ENCODE data around the gene TMEM121. TPM values are rescaled to one million over a fixed set of nuclear protein-coding genes. Genes with fewer than 3 reads are reported as not detected.

The TMEM121 gene
- total RNA-seq, 4 donors from 2014 or later: 3.9 to 6.7 (median 5.2) TPM

DNA sequence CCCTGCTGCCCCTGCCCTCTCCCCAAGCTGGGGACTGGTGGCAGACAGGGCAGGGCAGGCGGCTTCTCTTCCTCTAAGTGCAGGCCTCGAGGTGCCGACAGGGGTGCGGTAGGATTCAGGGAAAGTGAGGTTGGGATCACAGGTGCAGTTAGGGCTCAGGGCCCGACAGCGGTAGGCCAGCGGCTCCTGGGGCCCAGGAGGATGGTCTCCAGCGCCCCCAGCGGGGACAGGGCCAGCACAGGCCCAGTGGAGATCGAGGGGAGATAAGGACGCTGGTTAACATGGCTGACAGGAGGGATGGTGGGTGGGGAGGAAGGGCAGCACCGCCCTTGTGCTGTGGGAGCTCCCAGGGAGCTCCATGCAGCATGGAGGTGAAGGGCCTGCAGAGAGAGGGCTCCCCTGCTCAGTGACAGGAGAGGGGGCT is 40.6 kb upstream of the TMEM121 start:
- no peaks in the 10 kb centered on the region for H3K36me3 ChIP-seq
- H3K27me3 ChIP-seq: no peaks in the 10 kb centered on the region
- peaks cover 4 to 95% (median 82%) of the 10 kb centered on the region in 3 donors for H3K4me1 ChIP-seq
- peak overlapping the region in 1 of 2 donors; percentile 61 for H3K4me3 ChIP-seq
- peak overlapping the region in 3 of 4 donors; percentile 92 to 97 (median 96) for H3K27ac ChIP-seq
- 34% methylated on average over 8 of the region's 12 CpGs; no CpG with 5 or more reads in 1 of the 2 donors for WGBS, 2 donors (ENCODE audit: low coverage in 1 of 2)
- no peaks in the 10 kb centered on the region for H3K9me3 ChIP-seq
- ATAC-seq: no peak
- TF ChIP-seq, protein P1, sequence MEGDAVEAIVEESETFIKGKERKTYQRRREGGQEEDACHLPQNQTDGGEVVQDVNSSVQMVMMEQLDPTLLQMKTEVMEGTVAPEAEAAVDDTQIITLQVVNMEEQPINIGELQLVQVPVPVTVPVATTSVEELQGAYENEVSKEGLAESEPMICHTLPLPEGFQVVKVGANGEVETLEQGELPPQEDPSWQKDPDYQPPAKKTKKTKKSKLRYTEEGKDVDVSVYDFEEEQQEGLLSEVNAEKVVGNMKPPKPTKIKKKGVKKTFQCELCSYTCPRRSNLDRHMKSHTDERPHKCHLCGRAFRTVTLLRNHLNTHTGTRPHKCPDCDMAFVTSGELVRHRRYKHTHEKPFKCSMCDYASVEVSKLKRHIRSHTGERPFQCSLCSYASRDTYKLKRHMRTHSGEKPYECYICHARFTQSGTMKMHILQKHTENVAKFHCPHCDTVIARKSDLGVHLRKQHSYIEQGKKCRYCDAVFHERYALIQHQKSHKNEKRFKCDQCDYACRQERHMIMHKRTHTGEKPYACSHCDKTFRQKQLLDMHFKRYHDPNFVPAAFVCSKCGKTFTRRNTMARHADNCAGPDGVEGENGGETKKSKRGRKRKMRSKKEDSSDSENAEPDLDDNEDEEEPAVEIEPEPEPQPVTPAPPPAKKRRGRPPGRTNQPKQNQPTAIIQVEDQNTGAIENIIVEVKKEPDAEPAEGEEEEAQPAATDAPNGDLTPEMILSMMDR (IDR thresholded peaks at IDR 0.05): peak in 1 of 4 experiments; percentile 5
- TF ChIP-seq POLR2AphosphoS5 (IDR thresholded peaks at IDR 0.05): no peak
- no peak for TF ChIP-seq POLR2A (IDR thresholded peaks at IDR 0.05)
- TF ChIP-seq EP300 (IDR thresholded peaks at IDR 0.05): no peak

DNA sequence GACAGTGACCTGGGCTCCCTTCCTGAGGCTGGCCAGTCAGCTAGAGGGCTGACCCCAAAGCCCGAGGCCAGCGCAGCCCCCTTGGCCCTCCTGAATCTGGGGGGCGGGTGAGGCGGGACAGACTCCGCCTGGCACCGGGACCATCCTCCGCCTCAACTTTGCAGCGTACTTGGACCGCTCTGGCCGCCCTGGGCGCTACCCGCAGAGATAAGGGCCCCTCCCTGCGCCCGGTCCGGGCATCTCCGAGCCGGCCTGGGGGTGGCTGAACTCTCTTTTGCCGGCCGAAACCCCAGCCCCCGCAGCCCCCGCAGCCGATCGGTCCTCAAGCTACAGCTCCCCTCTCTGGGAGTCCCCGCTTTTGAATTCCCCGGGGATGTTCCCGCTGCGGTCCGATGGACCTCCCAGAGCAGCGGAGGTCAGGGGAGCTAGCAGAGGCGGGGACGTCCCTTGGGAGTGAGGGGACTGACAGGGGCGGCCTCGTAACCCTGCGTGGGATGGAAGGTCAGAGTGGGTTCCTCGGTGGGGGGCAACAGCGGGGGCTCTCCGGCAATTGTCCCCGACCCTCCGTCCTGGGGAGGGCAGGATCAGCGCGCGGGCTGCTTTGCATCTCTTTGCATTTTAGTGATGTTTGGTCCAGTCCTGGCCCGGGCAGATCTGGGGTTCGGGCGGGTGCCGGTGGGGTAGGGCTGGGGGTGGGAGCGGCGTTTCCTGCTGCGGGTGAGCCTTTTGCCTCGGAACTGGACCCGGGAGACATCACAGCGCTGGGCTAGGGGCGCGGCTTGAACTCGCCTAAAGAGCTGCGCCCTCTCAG is 40.0 kb upstream of the TMEM121 start, which contains the start of gene CRIP1:
CRIP1 (plus strand) TSS at position 724 of the 811 bp plus-strand sequence. CDS start 374 bp downstream, outside the sequence.
- H3K4me1 ChIP-seq: peaks cover 4 to 91% (median 78%) of the 10 kb centered on the region in 3 donors
- TF ChIP-seq EP300 (IDR thresholded peaks at IDR 0.05) (no peak), POLR2A (IDR thresholded peaks at IDR 0.05) (no peak), POLR2AphosphoS5 (IDR thresholded peaks at IDR 0.05) (no peak)
- TF ChIP-seq, protein P1 (IDR thresholded peaks at IDR 0.05): no peak
- H3K36me3 ChIP-seq: no peaks in the 10 kb centered on the region
- 41% methylated on average over 3 of the region's 56 CpGs; no CpG with 5 or more reads in 1 of the 2 donors for WGBS, 2 donors (ENCODE audit: low coverage in 1 of 2)
- H3K27ac ChIP-seq: peak within 1 kb of the TSS; percentile 70 to 97 (median 94)
- ATAC-seq: no peak
- H3K9me3 ChIP-seq: no peaks in the 10 kb centered on the region
- no peaks in the 10 kb centered on the region for H3K27me3 ChIP-seq
- peak within 1 kb of the TSS; percentile 28 to 61 for H3K4me3 ChIP-seq

DNA sequence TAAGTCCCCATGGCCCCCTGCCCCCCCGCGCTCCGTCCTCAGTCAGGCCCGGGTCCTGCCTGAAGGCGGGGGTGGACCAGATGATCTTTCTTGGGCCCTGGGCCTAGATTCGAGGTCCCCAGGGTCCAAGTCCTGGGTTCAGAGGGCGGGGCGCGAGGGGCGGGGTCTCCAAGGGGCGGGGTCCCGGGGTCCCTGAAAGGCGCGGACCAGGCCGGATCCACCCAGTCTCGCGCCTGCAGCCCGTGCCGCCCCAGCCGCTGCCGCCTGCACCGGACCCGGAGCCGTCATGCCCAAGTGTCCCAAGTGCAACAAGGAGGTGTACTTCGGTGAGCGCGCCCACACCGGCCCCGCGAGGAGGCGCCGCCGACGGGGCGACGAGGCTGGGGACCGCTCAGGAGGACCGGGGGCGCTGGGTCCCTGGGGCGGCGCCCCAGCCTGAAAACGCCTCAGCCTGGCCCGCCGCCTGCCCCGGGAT is 39.4 kb upstream of the TMEM121 start:
- WGBS, 2 donors (ENCODE audit: low coverage in 1 of 2): no CpG with 5 or more reads among the region's 45 CpGs
- no peaks in the 10 kb centered on the region for H3K36me3 ChIP-seq
- H3K4me1 ChIP-seq: peaks cover 4 to 91% (median 77%) of the 10 kb centered on the region in 3 donors
- no peaks in the 10 kb centered on the region for H3K27me3 ChIP-seq
- peak overlapping the region; percentile 28 to 61 for H3K4me3 ChIP-seq
- no peaks in the 10 kb centered on the region for H3K9me3 ChIP-seq
- no peak for ATAC-seq
- TF ChIP-seq POLR2A (IDR thresholded peaks at IDR 0.05): peak; percentile 53 to 69
- TF ChIP-seq, protein P1 (IDR thresholded peaks at IDR 0.05): no peak
- peak overlapping the region; percentile 70 to 97 (median 94) for H3K27ac ChIP-seq

DNA sequence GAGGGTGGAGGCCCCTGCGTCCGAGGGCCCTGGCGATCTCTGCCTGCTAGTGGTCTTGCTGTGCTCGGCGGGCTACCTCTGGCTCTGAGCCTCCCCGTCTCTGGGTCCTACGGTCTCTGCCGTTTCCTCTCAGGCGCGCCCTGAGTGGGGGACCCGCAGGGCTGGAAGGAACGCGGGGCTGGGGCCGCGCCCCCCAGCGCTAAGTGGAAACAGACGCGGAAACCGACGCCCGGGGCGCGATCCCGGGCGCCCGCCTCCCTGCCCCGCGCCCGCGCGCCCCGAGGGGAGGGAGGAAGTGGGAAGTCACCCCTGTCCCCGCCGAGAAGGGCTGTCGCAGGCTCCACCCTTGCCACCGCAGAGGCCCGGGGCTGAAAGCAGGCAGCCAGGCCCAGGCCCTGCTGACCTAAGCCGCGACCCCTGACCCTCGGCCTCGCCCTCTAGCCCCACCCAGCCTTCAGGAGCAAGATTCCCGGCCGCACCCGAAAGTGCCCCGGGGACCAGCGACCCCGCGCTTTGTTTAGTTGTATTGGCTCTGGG is 38.9 kb upstream of the TMEM121 start:
- H3K27ac ChIP-seq: peak overlapping the region; percentile 70 to 97 (median 94)
- ATAC-seq: no peak
- H3K27me3 ChIP-seq: no peaks in the 10 kb centered on the region
- no peaks in the 10 kb centered on the region for H3K9me3 ChIP-seq
- no CpG with 5 or more reads among the region's 48 CpGs for WGBS, 2 donors (ENCODE audit: low coverage in 1 of 2)
- TF ChIP-seq POLR2A (IDR thresholded peaks at IDR 0.05) (peak in 1 of 2 donors; percentile 4), POLR2AphosphoS5 (IDR thresholded peaks at IDR 0.05) (no peak)
- TF ChIP-seq, protein P1 (IDR thresholded peaks at IDR 0.05): no peak
- peaks cover 0 to 1% of the 10 kb centered on the region in 2 donors for H3K36me3 ChIP-seq
- peaks cover 0 to 91% (median 72%) of the 10 kb centered on the region in 3 donors for H3K4me1 ChIP-seq
- peak overlapping the region; percentile 28 to 61 for H3K4me3 ChIP-seq
